Activated naive CD8-positive, alpha-beta T cell treated with anti-CD3 and anti-CD28 coated beads for 36 hours (primary cell): ENCODE measurements around the gene FOXA1. TPM values are rescaled to one million over a fixed set of nuclear protein-coding genes. Genes with fewer than 3 reads are reported as not detected.

Source experiments
- DNase-seq: peaks from one replicate; pipeline ENCODE4 v3.0.0; 2021
- H3K27ac Mint-ChIP-seq: one replicate; pipeline ENCODE4 v1.8.0; 2022; ENCODE audit warnings: mild to moderate bottlenecking, moderate library complexity, mixed read lengths
- H3K27me3 Mint-ChIP-seq: one replicate; pipeline ENCODE4 v1.8.0; 2022; ENCODE audit warnings: mild to moderate bottlenecking, mixed read lengths
- H3K36me3 Mint-ChIP-seq: one replicate; pipeline ENCODE4 v1.8.0; 2021; ENCODE audit warnings: mild to moderate bottlenecking, mixed read lengths
- H3K4me1 Mint-ChIP-seq: one replicate; pipeline ENCODE4 v1.8.0; 2021; ENCODE audit warnings: mixed read lengths
- H3K4me3 Mint-ChIP-seq: one replicate; pipeline ENCODE4 v1.8.0; 2022; ENCODE audit warnings: mild to moderate bottlenecking, moderate library complexity, mixed read lengths
- H3K9me3 Mint-ChIP-seq: one replicate; pipeline ENCODE4 v1.8.0; 2022; ENCODE audit warnings: mixed read lengths
- total RNA-seq, 2 experiments: library from RNA; stranded (reverse); gene quantifications; one replicate each; pipeline ENCODE4 v1.2.3, GENCODE V29; 2021

FOXA1 gene
- total RNA-seq, 2 experiments from 2014 or later = not detected

- Mint-ChIP-seq H3K4me1 (no peaks in the 10 kb centered on the region), H3K4me3 (no peak overlapping the region), H3K27ac (no peak overlapping the region), H3K9me3 (peaks cover 28% of the 10 kb centered on the region), H3K36me3 (peaks cover 4% of the 10 kb centered on the region), H3K27me3 (peaks cover 30% of the 10 kb centered on the region)
- DNase-seq = no peak
Measured at GRCh38 chr14:37615582-37616289, 20.7 kb upstream of the FOXA1 start.

- H3K4me3 Mint-ChIP-seq = no peak overlapping the region
- peaks cover 47% of the 10 kb centered on the region for H3K27me3 Mint-ChIP-seq
- H3K4me1 Mint-ChIP-seq = no peaks in the 10 kb centered on the region
- no peak overlapping the region for H3K27ac Mint-ChIP-seq
- peaks cover 4% of the 10 kb centered on the region for H3K36me3 Mint-ChIP-seq
- DNase-seq = no peak
- H3K9me3 Mint-ChIP-seq = peaks cover 28% of the 10 kb centered on the region
Measured at GRCh38 chr14:37610945-37611523, 16.0 kb upstream of the FOXA1 start.

- Mint-ChIP-seq H3K36me3 (peaks cover 4% of the 10 kb centered on the region), H3K4me3 (no peak overlapping the region), H3K27me3 (peaks cover 65% of the 10 kb centered on the region), H3K27ac (no peak overlapping the region), H3K4me1 (no peaks in the 10 kb centered on the region), H3K9me3 (peaks cover 17% of the 10 kb centered on the region)
- no peak for DNase-seq
Measured at GRCh38 chr14:37608649-37609048, 13.6 kb upstream of the FOXA1 start.

- Mint-ChIP-seq H3K4me3 (no peak overlapping the region), H3K4me1 (no peaks in the 10 kb centered on the region), H3K36me3 (peaks cover 4% of the 10 kb centered on the region), H3K9me3 (peaks cover 9% of the 10 kb centered on the region), H3K27me3 (peaks cover 70% of the 10 kb centered on the region), H3K27ac (no peak overlapping the region)
- DNase-seq = no peak
Measured at GRCh38 chr14:37606678-37607077, 11.6 kb upstream of the FOXA1 start.

- Mint-ChIP-seq H3K27me3 (peaks cover 77% of the 10 kb centered on the region), H3K4me1 (peaks cover 2% of the 10 kb centered on the region), H3K9me3 (peaks cover 4% of the 10 kb centered on the region), H3K27ac (no peak overlapping the region), H3K36me3 (peaks cover 8% of the 10 kb centered on the region), H3K4me3 (no peak overlapping the region)
- DNase-seq = no peak
Measured at GRCh38 chr14:37603688-37604251, 8.7 kb upstream of the FOXA1 start.

GRCh38 chr14:37602605-37603453, 7.8 kb upstream of the FOXA1 start:
- peaks cover 5% of the 10 kb centered on the region for H3K9me3 Mint-ChIP-seq

GRCh38 chr14:37601865-37602264, 6.8 kb upstream of the FOXA1 start:
- DNase-seq = no peak
- Mint-ChIP-seq H3K9me3 (peaks cover 5% of the 10 kb centered on the region), H3K27me3 (peaks cover 93% of the 10 kb centered on the region), H3K27ac (no peak overlapping the region), H3K4me1 (peaks cover 6% of the 10 kb centered on the region), H3K36me3 (peaks cover 11% of the 10 kb centered on the region), H3K4me3 (no peak overlapping the region)

More at GRCh38 chr14:37602605-37603453, 7.8 kb upstream of the FOXA1 start:
- DNase-seq = no peak
- H3K27ac Mint-ChIP-seq = no peak overlapping the region
- peaks cover 83% of the 10 kb centered on the region for H3K27me3 Mint-ChIP-seq
- H3K36me3 Mint-ChIP-seq = peaks cover 9% of the 10 kb centered on the region
- H3K4me1 Mint-ChIP-seq = peaks cover 6% of the 10 kb centered on the region
- H3K4me3 Mint-ChIP-seq = no peak overlapping the region

GRCh38 chr14:37600880-37601741, 6.1 kb upstream of the FOXA1 start:
- DNase-seq = no peak
- Mint-ChIP-seq H3K27ac (no peak overlapping the region), H3K36me3 (peaks cover 14% of the 10 kb centered on the region), H3K27me3 (peaks cover 96% of the 10 kb centered on the region), H3K4me1 (peaks cover 9% of the 10 kb centered on the region), H3K4me3 (no peak overlapping the region), H3K9me3 (peaks cover 8% of the 10 kb centered on the region)

- Mint-ChIP-seq H3K27me3 (peaks cover 94% of the 10 kb centered on the region), H3K4me3 (no peak overlapping the region), H3K27ac (no peak overlapping the region), H3K36me3 (peaks cover 18% of the 10 kb centered on the region), H3K4me1 (peaks cover 13% of the 10 kb centered on the region), H3K9me3 (peaks cover 10% of the 10 kb centered on the region)
- DNase-seq = no peak
Measured at GRCh38 chr14:37599507-37600368, 4.7 kb upstream of the FOXA1 start.

GRCh38 chr14:37598747-37599506, 3.9 kb upstream of the FOXA1 start:
- H3K27me3 Mint-ChIP-seq = peaks cover 94% of the 10 kb centered on the region
- peaks cover 16% of the 10 kb centered on the region for H3K4me1 Mint-ChIP-seq
- peaks cover 10% of the 10 kb centered on the region for H3K9me3 Mint-ChIP-seq
- H3K36me3 Mint-ChIP-seq = peaks cover 22% of the 10 kb centered on the region
- H3K27ac Mint-ChIP-seq = no peak overlapping the region
- no peak overlapping the region for H3K4me3 Mint-ChIP-seq
- no peak for DNase-seq

- peaks cover 94% of the 10 kb centered on the region for H3K27me3 Mint-ChIP-seq
- no peak overlapping the region for H3K4me3 Mint-ChIP-seq
- H3K9me3 Mint-ChIP-seq = peaks cover 10% of the 10 kb centered on the region
- peaks cover 16% of the 10 kb centered on the region for H3K4me1 Mint-ChIP-seq
- H3K36me3 Mint-ChIP-seq = peaks cover 22% of the 10 kb centered on the region
- no peak for DNase-seq
- no peak overlapping the region for H3K27ac Mint-ChIP-seq
Measured at GRCh38 chr14:37597914-37598746, 3.1 kb upstream of the FOXA1 start.

GRCh38 chr14:37597538-37597913, 2.5 kb upstream of the FOXA1 start:
- H3K9me3 Mint-ChIP-seq = peaks cover 14% of the 10 kb centered on the region
- H3K4me3 Mint-ChIP-seq = no peak overlapping the region
- no peak for DNase-seq
- H3K27ac Mint-ChIP-seq = no peak overlapping the region
- peaks cover 26% of the 10 kb centered on the region for H3K36me3 Mint-ChIP-seq
- H3K4me1 Mint-ChIP-seq = peaks cover 16% of the 10 kb centered on the region
- peaks cover 94% of the 10 kb centered on the region for H3K27me3 Mint-ChIP-seq
